Activated CD4-positive, alpha-beta T cell treated with anti-CD3 and anti-CD28 coated beads, Interleukin-2, amount 50 U/mL, for 1 hour (primary cell): ENCODE data around the gene PPP4C.

ENCODE experiments used
- DNase-seq: peaks from one replicate; pipeline ENCODE4 v3.0.0-alpha.2; 2020

PPP4C gene

GRCh38 chr16:30060346-30060745 is 15.4 kb upstream of the PPP4C start:
- no peak for DNase-seq

GRCh38 chr16:30060836-30061554 is 14.8 kb upstream of the PPP4C start:
- DNase-seq, result no peak

GRCh38 chr16:30063278-30063892 is 12.4 kb upstream of the PPP4C start:
- no peak for DNase-seq

- peak; percentile 62 for DNase-seq
Measured at GRCh38 chr16:30063893-30064728, 11.7 kb upstream of the PPP4C start.

- DNase-seq, result no peak
Measured at GRCh38 chr16:30064729-30065101, 11.1 kb upstream of the PPP4C start.

- DNase-seq, result peak; percentile 92
Measured at GRCh38 chr16:30065102-30065942, 10.5 kb upstream of the PPP4C start, which contains the start of gene ALDOA. Gene ALDOA (plus strand): TSS chr16:30065760. CDS start chr16:30066898, 1,138 bp downstream.

GRCh38 chr16:30065943-30066760 is 9.6 kb upstream of the PPP4C start:
- peak; percentile 34 for DNase-seq

GRCh38 chr16:30066761-30067583 is 8.8 kb upstream of the PPP4C start:
- DNase-seq, result no peak

GRCh38 chr16:30067584-30067916 is 8.2 kb upstream of the PPP4C start:
- no peak for DNase-seq

- DNase-seq, result no peak
Measured at GRCh38 chr16:30068333-30068732, 7.5 kb upstream of the PPP4C start.

GRCh38 chr16:30068750-30069610 is 6.8 kb upstream of the PPP4C start:
- DNase-seq, result peak; percentile 71

- DNase-seq, result no peak
Measured at GRCh38 chr16:30069611-30070462, 6.0 kb upstream of the PPP4C start.

- DNase-seq, result no peak
Measured at GRCh38 chr16:30070490-30070889, 5.3 kb upstream of the PPP4C start.

GRCh38 chr16:30076276-30076791 is 540 bp downstream of the PPP4C start:
- DNase-seq, result peak; percentile 25

GRCh38 chr16:30077656-30078055 is 1.9 kb downstream of the PPP4C start:
- DNase-seq, result no peak

- DNase-seq, result no peak
Measured at GRCh38 chr16:30078744-30079143, 3.0 kb downstream of the PPP4C start.

GRCh38 chr16:30079480-30079879 is 3.7 kb downstream of the PPP4C start:
- no peak for DNase-seq

GRCh38 chr16:30082545-30083090 is 6.8 kb downstream of the PPP4C start:
- DNase-seq, result no peak
